A549 (cell line): ENCODE measurements around the gene CEBPG. TPM values are rescaled to one million over a fixed set of nuclear protein-coding genes. Genes with fewer than 3 reads are reported as not detected.

Experiments used
- ATAC-seq, 2 experiments: fragments of 200-7000 bp in 1 of 2; fragments of >200 bp in 1 of 2; cut with Nextera tagmentation in 1 of 2; cut with Tn5 transposase in 1 of 2; 3 replicates each; pipeline versions ENCODE4 v1.8.0 to v1.9.1; 2018 to 2020; ENCODE audit warnings: mild to moderate bottlenecking in 1 of 2, moderate library complexity in 1 of 2
- CTCF ChIA-PET: fragments of 300-600 bp; sonication (Branson Sonifier 250); formaldehyde crosslinking; extraction: SDS; loops from one replicate; lab custom pipeline; 2021; ENCODE audit warnings: antibody characterized with exemption, inconsistent platforms; lab: Yijun Ruan, JAX
- POLR2A ChIA-PET: fragments of 350-600 bp; formaldehyde crosslinking; extraction: SDS; loops from one replicate; lab custom pipeline; 2021; ENCODE audit warnings: antibody characterized with exemption, inconsistent platforms; lab: Yijun Ruan, JAX
- DNase-seq, 2 experiments: peaks; one replicate each; pipeline versions ENCODE4 v3.0.0 to v3.0.0-alpha.2; 2011 to 2016; ENCODE audit warnings: low read depth in 1 of 2, low spot score in 1 of 2
- FAIRE-seq: peaks from 2 replicates; lab custom pipeline; 2011; peaks lifted over from hg19 to GRCh38; lab: Jason Lieb, UNC
- H3K27ac ChIP-seq, 2 experiments: fragments of >200 bp; sonication (Bioruptor Twin); formaldehyde crosslinking; 3 replicates each; pipeline ENCODE4 v1.5.1; 2016 to 2017
- H3K4me1 ChIP-seq: fragments of >200 bp; sonication (Bioruptor Twin); formaldehyde crosslinking; 3 replicates; pipeline ENCODE4 v1.6.1; 2016
- H3K4me2 ChIP-seq: fragments of >200 bp; sonication (Bioruptor Twin); formaldehyde crosslinking; 3 replicates; pipeline ENCODE4 v1.6.1; 2016
- H3K4me3 ChIP-seq: fragments of >200 bp; sonication (Bioruptor Twin); formaldehyde crosslinking; 3 replicates; pipeline ENCODE4 v1.5.1; 2016
- H3K9me3 ChIP-seq: fragments of >200 bp; sonication (Bioruptor Twin); formaldehyde crosslinking; 3 replicates; pipeline ENCODE4 v1.6.1; 2016
- ATOH8 ChIP-seq: fragments of 250-450 bp; sonication (Bioruptor Pico); IDR thresholded peaks from 2 replicates; pipeline ENCODE4 v1.5.0; 2020; ENCODE audit warnings: low read depth, mild to moderate bottlenecking, moderate library complexity
- CBX2 ChIP-seq: fragments of 200-600 bp; sonication (generic); IDR thresholded peaks from 2 replicates; pipeline ENCODE4 v1.6.1; 2016; ENCODE audit warnings: low read depth, mild to moderate bottlenecking, borderline replicate concordance
- CHD4 ChIP-seq: fragments of 200-600 bp; sonication (generic); IDR thresholded peaks from 2 replicates; pipeline ENCODE4 v1.6.1; 2016; ENCODE audit warnings: antibody characterized with exemption, mild to moderate bottlenecking, borderline replicate concordance
- EHF ChIP-seq: fragments of 250-450 bp; sonication (Bioruptor Pico); IDR thresholded peaks from 2 replicates; pipeline ENCODE4 v1.5.0; 2020; ENCODE audit warnings: mild to moderate bottlenecking
- EHMT2 ChIP-seq: fragments of 200-600 bp; sonication (generic); IDR thresholded peaks from 2 replicates; pipeline ENCODE4 v1.6.1; 2016; ENCODE audit warnings: antibody characterized with exemption, low read depth, mild to moderate bottlenecking, moderate library complexity
- ESRRA ChIP-seq: fragments of 150-350 bp; IDR thresholded peaks from 2 replicates; pipeline ENCODE4 v1.6.1; 2014; ENCODE audit warnings: mild to moderate bottlenecking, low read length, borderline replicate concordance
- HES2 ChIP-seq: fragments of >200 bp; sonication (Bioruptor Twin); formaldehyde crosslinking; IDR thresholded peaks from 2 replicates; pipeline ENCODE4 v1.6.1; 2016
- HMGXB4 ChIP-seq: fragments of 250-450 bp; sonication (Bioruptor Pico); IDR thresholded peaks from 2 replicates; pipeline ENCODE4 v1.5.0; 2021; ENCODE audit warnings: mild to moderate bottlenecking, moderate library complexity, borderline replicate concordance
- MAFK ChIP-seq: fragments of 450-650 bp; IDR thresholded peaks from 2 replicates; pipeline ENCODE4 v1.6.1; 2014; ENCODE audit not compliant: partially characterized antibody
- NFE2L2 ChIP-seq: fragments of 150-350 bp; conservative IDR thresholded peaks from 2 replicates; pipeline ENCODE4 v1.6.1; 2014; ENCODE audit warnings: low read length
- NR3C1 ChIP-seq: fragments of >200 bp; sonication (Bioruptor Twin); formaldehyde crosslinking; IDR thresholded peaks from 3 replicates; pipeline ENCODE4 v1.6.1; 2017
- PBX3 ChIP-seq: IDR thresholded peaks from 2 replicates; pipeline ENCODE4 v1.6.1; 2012
- POLR2AphosphoS2 ChIP-seq: conservative IDR thresholded peaks from 2 replicates; pipeline ENCODE4 v1.6.1; 2012; ENCODE audit warnings: low read length, improper control_type of control experiment, inconsistent platforms
- RAD21 ChIP-seq, 2 experiments: fragments of >200 bp in 1 of 2; sonication (Bioruptor Twin) in 1 of 2; formaldehyde crosslinking in 1 of 2; IDR thresholded peaks in 1 of 2; conservative IDR thresholded peaks in 1 of 2; 2 replicates in 1 of 2; 3 replicates in 1 of 2; pipeline ENCODE4 v1.6.1; 2012 to 2018; ENCODE audit warnings: inconsistent platforms in 1 of 2
- RARB ChIP-seq: fragments of 250-450 bp; sonication (Bioruptor Pico); IDR thresholded peaks from 2 replicates; pipeline ENCODE4 v1.8.0; 2021; ENCODE audit warnings: mild to moderate bottlenecking, moderate library complexity
- RCOR1 ChIP-seq: fragments of 150-350 bp; IDR thresholded peaks from 2 replicates; pipeline ENCODE4 v1.6.1; 2014; ENCODE audit warnings: antibody characterized with exemption, low read length, low read depth
- RNF2 ChIP-seq: fragments of 200-600 bp; sonication (generic); IDR thresholded peaks from 2 replicates; pipeline ENCODE4 v1.6.1; 2016; ENCODE audit warnings: low read depth, mild to moderate bottlenecking, antibody characterized with exemption, moderate library complexity, borderline replicate concordance
- TP53 ChIP-seq: fragments of 250-450 bp; sonication (Bioruptor Pico); IDR thresholded peaks from 2 replicates; pipeline ENCODE4 v1.5.0; 2021; ENCODE audit warnings: mild to moderate bottlenecking, moderate library complexity
- USF2 ChIP-seq: fragments of 450-650 bp; IDR thresholded peaks from 2 replicates; pipeline ENCODE4 v1.6.1; 2014; ENCODE audit warnings: antibody characterized with exemption
- ZC3H11A ChIP-seq: fragments of 450-650 bp; IDR thresholded peaks from 2 replicates; pipeline ENCODE4 v1.6.1; 2014; ENCODE audit warnings: antibody characterized with exemption, mild to moderate bottlenecking
- ZFP36 ChIP-seq: fragments of 450-650 bp; IDR thresholded peaks from 2 replicates; pipeline ENCODE4 v1.6.1; 2014; ENCODE audit warnings: borderline replicate concordance; ENCODE audit not compliant: partially characterized antibody
- ZSCAN20 ChIP-seq: fragments of 250-450 bp; sonication (Bioruptor Pico); IDR thresholded peaks from 2 replicates; pipeline ENCODE4 v1.8.0; 2022; ENCODE audit warnings: mild to moderate bottlenecking, moderate library complexity
- WGBS: methylation state at CpG from one replicate; pipeline ENCODE4 v1.1.6; 2017; ENCODE audit errors: missing lambda C conversion rate; 5-methylcytosine and 5-hydroxymethylcytosine counted together
- polyA plus RNA-seq, 4 experiments: library from polyadenylated mRNA; depleted of rRNA in 3 of 4; stranded (reverse); fragments of >200 nt; fragmentation: RNase III in 1 of 4; extraction: RNeasy Plus Mini Kit Qiagen cat#74134 plus additional on column Dnase treatment in 1 of 4; gene quantifications; 2 replicates in 3 of 4; 3 replicates in 1 of 4; pipeline ENCODE4 v1.2.3, GENCODE V29; 2011 to 2017

Gene CEBPG
- polyA plus RNA-seq, 2 of the 4 experiments (the other 2 are of a cell fraction) = 34.3 to 138 TPM

GRCh38 chr19:33409906-33410685 lies 36.6 kb downstream of the CEBPG start:
- ATAC-seq (no peak), DNase-seq (no peak), FAIRE-seq (no peak)
- 87% methylated on average over 27 of the region's 27 CpGs for WGBS
- Histone ChIP-seq H3K27ac (no peak overlapping the region), H3K4me3 (no peak overlapping the region), H3K9me3 (no peaks in the 10 kb centered on the region), H3K4me2 (no peak overlapping the region), H3K4me1 (no peaks in the 10 kb centered on the region)
- ChIA-PET CTCF (interaction anchor here (0.6 to 36.3 kb wide), 17 partner anchors 2 to 686 kb away, joined by 3 to 1493 read pairs (median 6); partner anchors contain the start of gene CEBPA), POLR2A (interaction anchor here (1.0 to 1.3 kb wide), 2 partner anchors 36 to 108 kb away, joined by 3 to 4 read pairs; partner anchors contain the start of gene CEBPA)
- TF ChIP-seq ZFP36 (no peak), RAD21 (conservative IDR thresholded peaks at IDR 0.05 in 1 of 2, IDR thresholded peaks at IDR 0.05 in 1 of 2) (no peak), ZSCAN20 (CRISPR knock-in tag) (no peak), CHD4 (no peak), TP53 (CRISPR knock-in tag) (no peak), NFE2L2 (no peak), RARB (CRISPR knock-in tag) (no peak), USF2 (no peak), CBX2 (no peak), MAFK (no peak), RNF2 (no peak), EHF (CRISPR knock-in tag) (no peak)

- Histone ChIP-seq H3K4me2 (no peak overlapping the region), H3K27ac (no peak overlapping the region), H3K9me3 (no peaks in the 10 kb centered on the region), H3K4me1 (no peaks in the 10 kb centered on the region), H3K4me3 (no peak overlapping the region)
- ChIA-PET CTCF (interaction anchor here (1.2 to 36.3 kb wide), 10 partner anchors 3 to 367 kb away, joined by 3 to 1493 read pairs (median 22); partner anchors contain the start of gene CEBPA), POLR2A (no interaction called here)
- FAIRE-seq = no peak
- no peak for ATAC-seq
- WGBS = 76% methylated on average over 19 of the region's 21 CpGs
- no peak for DNase-seq
- no peak for TF ChIP-seq RCOR1
- TF ChIP-seq ATOH8 (CRISPR knock-in tag) = no peak
Observed at GRCh38 chr19:33410915-33411401, 37.4 kb downstream of the CEBPG start.

- Histone ChIP-seq H3K4me1 (no peaks in the 10 kb centered on the region), H3K4me3 (no peak overlapping the region), H3K4me2 (no peak overlapping the region), H3K27ac (no peak overlapping the region), H3K9me3 (no peaks in the 10 kb centered on the region)
- ChIA-PET CTCF (interaction anchor here (1.1 to 36.3 kb wide), 9 partner anchors 3 to 366 kb away, joined by 3 to 1493 read pairs (median 253); partner anchors contain the start of gene CEBPA), POLR2A (no interaction called here)
- DNase-seq = no peak
- ATAC-seq = no peak
- FAIRE-seq = no peak
- TF ChIP-seq HMGXB4 (CRISPR knock-in tag) = no peak
- TF ChIP-seq ZC3H11A = no peak
- no peak for TF ChIP-seq POLR2AphosphoS2
- no peak for TF ChIP-seq PBX3
- no peak for TF ChIP-seq RNF2
- TF ChIP-seq MAFK = no peak
- no peak for TF ChIP-seq CHD4
- TF ChIP-seq HES2 = no peak
- no peak for TF ChIP-seq ESRRA
- no peak for TF ChIP-seq EHMT2
- no peak for TF ChIP-seq NR3C1
- WGBS = 88% methylated on average over 20 of the region's 20 CpGs
Observed at GRCh38 chr19:33411621-33412180, 38.2 kb downstream of the CEBPG start.
